ENCODE results near the gene RANBP10.

RANBP10 gene

GRCh38 chr16:67675999-67676398 is 130.4 kb downstream of the RANBP10 start:
- DNase-seq (ENCODE audit: low read depth) = no peak

- no peak for DNase-seq (ENCODE audit: low read depth)
These were observed 130.8 kb downstream of the RANBP10 start for GRCh38 chr16:67675579-67675935.

GRCh38 chr16:67674851-67675578 is 131.3 kb downstream of the RANBP10 start:
- DNase-seq (ENCODE audit: low read depth) = no peak

- DNase-seq (ENCODE audit: low read depth) = no peak
These were observed 132.4 kb downstream of the RANBP10 start for GRCh38 chr16:67673712-67674580.
